COLO668 (cell line): ENCODE results near the gene CTH.
"Not testable (repeated sequence)": the region's sequence is repeated elsewhere in the genome, so short reads cannot be mapped to it uniquely, and the experiment has no call there.

Experiments
- DNase-seq: peaks from one replicate; lab custom pipeline; 2025; ENCODE audit not compliant: unreplicated experiment; lab: John Stamatoyannopoulos, UW

Gene CTH

DNA sequence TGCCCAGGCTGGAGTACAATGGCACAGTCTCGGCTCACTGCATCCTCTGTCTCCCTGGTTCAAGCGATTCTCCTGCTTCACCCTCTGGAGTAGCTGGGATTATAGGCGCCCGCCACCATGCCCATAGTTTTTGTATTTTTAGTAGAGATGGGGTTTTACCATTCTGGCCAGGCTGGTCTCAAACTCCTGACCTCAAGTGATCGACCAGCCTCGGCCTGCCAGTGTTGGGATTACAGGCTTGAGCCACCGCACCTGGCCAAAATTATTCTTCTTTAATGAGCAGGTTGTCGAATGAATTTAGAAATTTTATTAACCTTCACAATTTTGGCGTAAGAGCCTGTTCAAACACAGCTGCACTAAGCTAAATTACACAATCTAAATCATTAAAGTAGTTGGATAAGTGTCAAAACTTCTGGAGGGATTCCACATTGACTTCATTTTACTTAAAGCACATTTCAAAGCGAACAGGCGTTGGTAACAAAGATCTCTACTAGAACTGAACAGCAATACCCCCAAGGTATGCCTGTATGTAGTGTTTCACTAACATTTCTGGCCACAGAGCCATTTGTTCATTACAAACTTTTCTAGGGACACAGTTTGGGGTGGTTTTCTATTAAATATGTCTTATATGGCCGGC lies 5.2 kb upstream of the CTH start:
- no peak for DNase-seq

DNA sequence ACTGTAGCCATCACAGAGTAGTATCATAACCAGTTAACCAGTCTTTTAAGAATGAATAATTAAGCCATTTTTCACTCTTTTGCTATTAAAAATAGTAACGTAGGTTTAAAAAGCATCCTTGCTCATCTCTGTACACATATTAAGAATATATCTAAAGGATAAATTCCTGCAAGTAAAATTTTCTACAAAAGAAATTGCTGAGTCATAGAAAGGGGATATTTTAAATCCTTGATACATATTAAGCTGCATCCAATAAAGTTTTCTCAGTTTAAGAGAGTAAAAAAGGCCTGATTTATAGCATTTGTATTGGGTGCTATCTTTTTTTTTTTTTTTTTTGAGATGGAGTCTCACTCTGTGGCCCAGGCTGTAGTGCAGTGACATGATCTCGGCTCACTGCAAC lies 1.9 kb upstream of the CTH start:
- DNase-seq = no peak

DNA sequence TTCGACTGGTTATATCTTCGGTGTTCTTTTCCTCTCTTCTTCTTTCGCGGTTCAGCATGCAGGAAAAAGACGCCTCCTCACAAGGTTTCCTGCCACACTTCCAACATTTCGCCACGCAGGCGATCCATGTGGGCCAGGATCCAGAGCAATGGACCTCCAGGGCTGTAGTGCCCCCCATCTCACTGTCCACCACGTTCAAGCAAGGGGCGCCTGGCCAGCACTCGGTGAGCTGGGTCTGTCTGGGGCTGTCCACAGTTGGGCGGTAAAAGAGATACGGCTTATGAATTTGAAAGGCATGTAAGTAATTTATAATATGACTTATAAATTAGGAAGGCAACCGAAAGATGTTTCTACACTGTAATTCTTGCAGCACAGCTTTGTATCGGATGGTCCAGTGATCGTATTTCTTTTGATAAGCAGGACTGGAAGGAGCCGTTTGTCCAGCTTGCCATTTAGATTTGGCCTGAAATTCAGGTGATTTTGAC lies 334 bp downstream of the CTH start:
- no peak for DNase-seq

DNA sequence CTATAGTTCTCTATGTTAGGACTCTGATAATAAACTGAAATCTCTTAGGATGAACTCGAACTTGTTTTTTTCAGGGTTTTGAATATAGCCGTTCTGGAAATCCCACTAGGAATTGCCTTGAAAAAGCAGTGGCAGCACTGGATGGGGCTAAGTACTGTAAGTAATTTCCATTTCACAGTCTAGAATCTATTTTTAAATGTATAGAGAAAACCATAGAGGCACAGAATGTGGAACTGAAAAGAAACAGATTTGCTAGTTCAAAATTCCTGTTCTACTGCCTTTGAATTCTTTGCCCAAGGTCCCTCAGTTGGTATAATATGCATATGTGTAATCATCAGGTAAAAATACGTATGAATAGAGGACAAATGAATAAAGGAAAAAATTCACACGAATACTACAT lies 4.8 kb downstream of the CTH start:
- DNase-seq = no peak

DNA sequence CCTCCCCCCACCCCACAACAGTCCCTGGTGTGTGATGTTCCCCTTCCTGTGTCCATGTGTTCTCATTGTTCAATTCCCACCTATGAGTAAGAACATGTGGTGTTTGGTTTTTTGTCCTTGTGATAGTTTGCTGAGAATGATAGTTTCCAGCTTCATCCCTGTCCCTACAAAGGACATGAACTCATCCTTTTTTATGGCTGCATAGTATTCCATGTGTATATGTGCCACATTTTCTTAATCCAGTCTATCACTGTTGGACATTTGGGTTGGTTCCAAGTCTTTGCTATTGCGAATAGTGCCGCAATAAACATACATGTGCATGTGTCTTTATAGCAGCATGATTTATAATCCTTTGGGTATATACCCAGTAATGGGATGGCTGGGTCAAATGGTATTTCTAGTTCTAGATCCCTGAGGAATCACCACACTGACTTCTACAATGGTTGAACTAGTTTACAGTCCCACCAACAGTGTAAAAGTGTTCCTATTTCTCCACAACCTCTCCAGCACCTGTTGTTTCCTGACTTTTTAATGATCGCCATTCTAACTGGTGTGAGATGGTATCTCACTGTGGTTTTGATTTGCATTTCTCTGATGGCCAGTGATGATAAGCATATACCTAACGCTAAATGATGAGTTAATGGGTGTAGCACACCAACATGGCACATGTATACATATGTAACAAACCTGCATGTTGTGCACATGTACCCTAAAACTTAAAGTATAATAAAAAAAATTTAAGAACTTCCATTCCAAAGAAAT lies 8.1 kb downstream of the CTH start:
- not testable (repeated sequence) for DNase-seq

DNA sequence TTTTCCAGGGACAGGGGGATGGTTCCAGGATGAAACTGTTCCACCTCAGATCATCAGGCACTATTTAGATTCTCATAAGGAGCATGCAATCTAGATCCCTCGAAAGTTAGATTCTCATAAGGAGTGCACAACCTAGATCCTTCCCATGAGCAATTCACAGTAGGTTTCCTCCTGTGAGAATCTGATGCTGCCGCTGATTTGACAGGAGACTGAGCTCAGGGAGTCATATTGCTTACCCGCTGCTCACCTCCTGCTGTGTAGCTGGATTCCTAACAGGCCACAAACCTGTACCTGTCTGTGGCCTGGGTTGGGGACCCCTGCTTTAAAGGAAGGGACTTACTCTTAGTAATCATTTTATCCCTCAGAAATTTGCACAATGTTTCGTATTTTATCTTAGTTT lies 9.3 kb downstream of the CTH start:
- no peak for DNase-seq

DNA sequence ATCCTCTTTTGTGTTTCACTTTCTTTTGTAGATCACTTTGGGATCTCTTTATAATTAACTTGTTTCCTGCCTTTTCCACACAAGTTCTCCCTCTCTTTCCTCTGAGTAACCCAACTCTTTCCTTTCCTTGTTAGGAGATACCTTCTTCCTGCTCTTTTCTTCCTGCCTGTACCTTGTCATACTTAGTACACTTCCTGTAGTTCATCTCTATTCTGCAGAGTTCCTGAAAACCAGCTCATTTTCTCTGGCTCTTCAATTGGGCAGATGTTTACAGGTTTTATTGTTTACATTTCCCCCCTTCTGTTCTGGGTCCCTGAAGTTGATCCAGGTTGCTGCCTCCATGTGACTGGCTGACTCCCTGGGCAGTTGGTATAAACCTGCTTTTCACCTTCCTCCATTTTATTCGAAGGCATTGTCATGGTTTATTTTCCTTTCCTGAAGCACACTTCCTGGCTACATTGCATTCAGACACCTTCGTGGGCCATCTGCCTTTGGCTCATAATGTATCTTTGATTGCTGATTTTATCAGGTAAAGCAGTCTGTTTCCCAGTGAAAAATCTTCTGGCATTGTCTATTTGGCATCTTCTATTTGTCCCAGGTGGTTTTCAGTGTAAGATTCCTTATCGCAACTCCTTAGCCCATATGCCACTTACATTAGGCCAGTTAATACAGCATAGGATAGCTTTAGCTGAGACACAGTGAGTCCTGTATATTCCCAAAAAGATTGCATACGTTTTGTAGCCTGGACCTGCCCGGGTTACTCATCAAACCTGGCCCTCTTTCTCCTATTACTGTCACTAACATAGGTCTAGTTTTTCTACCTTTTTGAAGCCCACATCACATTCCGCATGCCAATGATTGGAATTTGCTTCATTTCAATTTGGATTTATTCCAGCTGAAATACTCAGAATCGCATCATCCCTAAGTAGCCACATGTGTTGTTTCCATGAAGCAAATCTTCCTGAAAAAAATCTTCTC lies 15.4 kb downstream of the CTH start:
- no peak for DNase-seq

DNA sequence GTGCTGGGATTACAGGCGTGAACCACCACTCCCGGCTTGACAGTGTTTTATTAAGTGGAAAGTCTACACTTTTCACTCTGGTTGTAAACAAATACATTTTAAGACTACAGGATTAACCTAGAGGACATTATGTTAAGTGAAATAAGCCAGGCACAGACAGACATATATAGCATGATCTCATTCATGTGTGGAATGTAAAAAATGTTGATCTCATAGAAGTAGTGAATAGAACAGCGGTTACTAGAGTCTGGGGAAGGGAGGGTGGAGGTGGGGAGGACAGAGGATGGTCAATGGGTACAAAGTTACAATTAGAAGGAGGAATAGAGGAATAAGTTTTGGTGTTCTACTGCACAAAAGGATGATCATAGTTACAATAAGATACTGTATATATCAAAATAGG lies 16.9 kb downstream of the CTH start:
- no peak for DNase-seq

DNA sequence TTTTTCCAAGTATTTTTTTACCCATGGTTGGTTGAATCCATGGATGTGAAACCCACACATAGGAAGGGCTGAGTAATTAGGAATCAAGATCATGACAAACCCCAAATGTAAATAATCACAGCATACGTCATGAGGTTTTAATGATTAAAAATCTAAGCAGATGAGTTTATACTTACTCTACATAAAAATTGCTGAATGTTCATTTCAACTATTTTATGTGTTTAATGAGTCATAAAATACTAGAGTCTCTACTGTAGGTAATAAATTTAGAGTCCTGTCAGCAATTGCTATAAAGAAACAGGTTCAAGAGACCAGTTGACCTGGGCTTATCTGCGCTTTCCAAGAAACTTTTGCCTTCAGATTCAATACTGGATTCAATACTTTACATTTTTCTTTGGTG lies 18.2 kb downstream of the CTH start:
- no peak for DNase-seq

DNA sequence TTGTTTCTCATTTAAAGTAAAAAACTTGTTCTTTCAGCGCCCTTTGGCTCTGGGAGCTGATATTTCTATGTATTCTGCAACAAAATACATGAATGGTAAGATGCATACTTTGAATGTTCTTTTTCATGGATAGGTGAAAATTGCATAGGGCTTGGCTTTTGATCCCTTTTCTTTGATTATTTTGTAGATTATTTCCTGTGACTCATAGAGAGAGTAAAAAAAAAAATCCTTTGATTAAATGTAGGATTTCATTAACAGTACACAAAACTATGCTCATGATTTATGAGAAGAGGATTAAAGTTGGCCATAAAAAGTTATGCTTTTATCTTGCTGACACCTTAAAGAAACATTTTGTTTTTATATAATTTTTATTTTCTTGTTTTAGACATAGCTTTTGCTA lies 18.7 kb downstream of the CTH start:
- no peak for DNase-seq

DNA sequence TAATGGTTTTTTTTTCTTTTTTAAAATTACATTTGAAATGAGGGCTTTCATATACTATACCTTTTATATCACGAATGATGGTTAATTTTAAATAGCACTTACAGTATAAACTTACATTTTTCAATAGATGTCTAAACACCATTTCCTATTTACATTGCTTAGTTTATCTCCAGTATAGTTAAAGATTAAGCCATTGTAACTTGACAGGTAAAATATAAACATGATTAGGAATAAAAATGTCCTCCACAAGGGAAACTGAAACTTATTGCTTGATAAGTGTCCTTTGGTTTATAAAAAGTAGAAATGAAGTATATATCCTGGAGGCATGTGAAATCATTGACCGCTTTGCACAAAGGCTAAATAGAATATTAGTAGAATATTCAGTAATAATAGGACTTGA lies 20.2 kb downstream of the CTH start:
- DNase-seq = no peak

DNA sequence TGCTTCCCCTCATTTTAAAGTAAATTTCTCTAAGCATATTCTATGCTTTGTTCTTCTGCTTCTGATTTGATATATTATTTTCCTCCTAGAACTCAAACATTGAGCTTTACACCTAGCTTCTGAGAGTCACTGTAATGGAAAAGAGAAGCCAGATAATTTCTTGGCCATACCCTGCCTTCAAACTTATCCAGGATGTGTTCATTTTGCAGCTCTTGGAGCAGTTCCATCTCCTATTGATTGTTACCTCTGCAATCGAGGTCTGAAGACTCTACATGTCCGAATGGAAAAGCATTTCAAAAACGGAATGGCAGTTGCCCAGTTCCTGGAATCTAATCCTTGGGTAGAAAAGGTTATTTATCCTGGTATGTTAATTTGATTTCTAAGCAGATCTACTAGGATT lies 20.8 kb downstream of the CTH start:
- no peak for DNase-seq

DNA sequence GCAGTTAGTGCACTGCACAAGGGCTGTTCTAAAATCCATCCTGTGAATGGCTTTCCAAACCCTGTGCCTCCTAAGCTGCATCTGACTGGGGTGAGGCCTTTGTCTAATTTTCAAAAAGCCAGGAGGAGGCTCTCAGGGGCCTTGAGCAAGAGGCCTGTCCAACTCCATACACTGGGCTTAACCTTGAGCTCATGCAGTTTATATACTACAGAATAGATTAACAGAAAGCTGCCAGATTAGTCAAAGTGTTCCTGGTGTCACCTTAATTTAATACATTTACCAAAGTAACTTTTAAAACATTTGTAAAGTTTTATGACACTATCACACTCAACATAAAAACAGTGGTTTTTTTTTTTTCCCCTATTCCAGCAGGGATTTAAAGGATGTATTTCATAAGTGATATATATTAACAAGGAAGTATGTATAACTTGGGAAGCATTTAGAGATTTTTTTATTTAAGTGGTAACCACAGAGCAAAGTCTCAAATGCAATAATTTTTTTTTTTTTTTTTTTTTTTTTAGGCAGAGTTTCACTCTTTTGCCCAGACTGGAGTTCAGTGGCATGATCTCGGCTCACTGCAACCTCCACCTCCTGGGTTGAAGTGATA lies 23.3 kb downstream of the CTH start:
- DNase-seq = no peak

DNA sequence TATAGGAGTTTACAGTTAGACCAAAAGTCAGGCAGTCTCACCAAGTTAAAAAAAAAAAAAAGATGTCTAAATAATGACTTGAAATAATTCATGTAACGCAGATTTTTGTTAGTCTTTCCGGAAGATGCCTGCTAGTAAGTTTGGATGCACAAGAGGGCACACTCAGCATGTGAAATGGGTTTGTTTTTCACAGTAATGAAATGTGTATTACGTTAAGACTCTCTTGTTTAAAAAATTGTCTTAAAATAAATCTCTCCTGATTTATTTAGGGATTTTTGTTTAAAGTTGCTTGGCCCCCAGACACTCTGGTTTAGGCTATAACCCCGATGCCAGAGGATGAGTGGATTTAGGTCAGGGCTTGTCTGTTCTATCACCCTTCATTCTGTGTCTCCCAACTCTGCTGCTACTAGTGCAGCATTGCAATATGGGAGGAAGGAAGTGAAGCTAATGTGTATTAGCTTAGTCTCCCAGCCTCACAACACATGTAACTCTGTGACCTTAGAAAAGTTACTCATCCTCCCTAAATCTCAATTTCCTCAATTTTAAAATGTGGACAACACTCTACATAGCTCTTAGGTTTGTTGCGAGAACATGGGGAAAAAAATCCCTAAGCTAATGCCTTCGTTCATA lies 25.7 kb downstream of the CTH start:
- DNase-seq = no peak

DNA sequence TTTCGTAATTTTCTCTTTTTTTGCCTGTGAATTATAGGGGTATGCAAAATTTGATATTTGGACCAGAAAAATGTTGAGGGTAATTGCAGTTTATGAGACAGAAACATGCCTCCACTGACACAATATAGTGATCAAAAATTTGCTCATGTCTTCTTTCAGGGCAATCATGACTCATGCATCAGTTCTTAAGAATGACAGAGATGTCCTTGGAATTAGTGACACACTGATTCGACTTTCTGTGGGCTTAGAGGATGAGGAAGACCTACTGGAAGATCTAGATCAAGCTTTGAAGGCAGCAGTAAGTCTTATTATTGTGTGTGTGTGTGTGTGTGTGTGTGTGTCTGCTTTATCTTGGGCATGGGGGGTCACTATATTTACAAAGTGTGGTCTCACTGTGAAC lies 27.5 kb downstream of the CTH start:
- DNase-seq = no peak

DNA sequence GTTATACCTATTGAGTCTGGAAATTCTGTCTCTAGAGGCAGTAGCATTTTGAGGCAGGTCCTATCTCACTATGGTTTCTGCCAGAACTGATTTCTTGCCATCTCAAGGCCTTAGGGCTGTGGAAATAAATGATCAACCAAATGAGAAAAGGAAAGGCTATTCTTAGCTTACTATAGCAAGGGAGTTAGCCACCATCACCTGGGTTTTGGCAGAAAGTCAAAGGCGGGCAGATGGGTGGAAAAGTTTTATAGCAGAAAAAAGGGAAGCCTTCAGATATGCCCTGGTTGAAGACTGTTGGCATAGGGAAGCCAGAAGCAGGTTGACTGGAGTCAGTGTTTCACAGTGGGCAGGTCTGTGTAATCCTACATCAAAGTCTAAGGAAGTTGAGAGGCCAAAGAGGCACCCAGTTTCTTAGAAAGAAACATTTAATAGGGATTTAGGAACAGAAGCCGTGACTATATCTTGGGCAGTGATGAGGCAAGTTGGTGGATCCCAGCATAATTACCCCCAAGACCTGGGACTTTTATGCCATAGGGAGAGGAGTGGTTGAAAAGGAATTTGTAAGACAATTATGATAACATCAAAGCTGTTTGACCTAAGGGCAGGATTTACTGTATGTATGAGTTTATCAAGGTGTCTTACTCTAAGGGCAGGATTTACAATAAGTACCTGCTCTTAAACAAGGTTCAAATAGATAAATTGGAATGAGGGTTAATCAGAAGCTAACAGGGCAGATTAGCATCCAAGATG lies 29.7 kb downstream of the CTH start:
- DNase-seq = no peak

DNA sequence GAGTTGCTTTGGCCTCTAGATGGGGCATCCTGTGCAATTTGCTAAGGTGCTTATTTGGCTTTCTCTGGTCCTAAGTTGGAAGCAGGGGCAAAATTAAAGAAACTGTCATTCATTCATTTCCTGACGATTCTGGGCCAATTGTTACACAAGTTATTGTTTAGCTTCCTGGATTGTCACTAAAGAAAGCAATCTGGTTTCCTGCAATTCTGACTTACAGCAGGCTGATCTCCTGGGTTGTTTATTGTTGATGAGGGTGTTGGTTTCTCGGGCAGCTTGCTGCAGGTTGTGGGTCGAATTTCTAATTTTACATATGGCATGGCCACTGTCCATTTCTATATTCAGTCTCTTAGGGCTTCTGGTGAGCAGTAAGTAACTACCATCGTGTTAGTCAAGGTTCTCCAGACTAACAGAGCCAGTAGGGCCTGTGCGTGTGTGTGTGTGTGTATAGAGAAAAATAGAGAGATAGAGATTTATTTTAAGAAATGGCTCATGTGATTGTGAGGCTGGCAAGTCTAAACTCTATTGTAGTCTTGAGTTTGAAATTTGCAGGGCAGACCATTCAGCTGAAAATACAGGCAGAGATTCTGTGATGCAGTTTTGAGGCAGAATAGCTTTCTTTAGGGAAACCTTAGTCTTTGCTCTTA lies 30.4 kb downstream of the CTH start:
- DNase-seq = no peak

DNA sequence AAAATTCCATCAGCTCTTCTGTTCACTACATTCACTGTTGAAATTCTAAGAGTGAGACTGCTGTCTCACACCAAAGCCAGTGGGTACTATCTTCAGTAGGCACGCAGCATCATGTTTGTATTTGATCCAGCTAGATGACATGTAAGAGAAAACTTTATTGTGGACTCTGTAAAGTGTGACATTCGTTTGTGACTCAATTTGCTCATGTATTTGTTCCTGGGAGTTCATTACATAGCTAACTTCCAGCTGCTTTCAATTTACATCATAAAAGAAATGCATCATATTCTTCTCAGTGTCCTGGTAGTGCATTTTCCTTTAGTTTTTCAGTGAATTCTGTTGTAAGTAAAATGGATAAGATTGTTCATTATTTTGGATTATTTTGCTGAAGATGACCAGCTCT lies 31.4 kb downstream of the CTH start:
- DNase-seq = no peak

DNA sequence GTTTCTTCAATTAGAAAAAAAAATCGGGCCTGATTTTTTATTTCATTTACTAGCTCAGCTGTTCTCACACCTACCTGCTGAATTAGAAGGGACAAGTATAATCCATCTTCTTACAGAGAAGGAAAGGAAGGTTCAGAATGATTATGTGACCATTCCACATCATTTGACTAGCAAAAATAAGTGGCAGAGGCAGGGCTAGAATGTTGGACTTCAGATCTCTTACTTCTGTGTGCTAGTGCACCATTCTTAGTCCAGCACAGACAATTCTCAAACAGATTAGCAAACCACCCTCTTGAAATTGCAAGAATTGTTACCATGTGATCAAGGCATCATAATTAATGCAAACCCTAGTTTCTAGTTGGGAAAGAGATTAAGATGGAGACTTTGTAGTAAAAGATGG lies 32.7 kb downstream of the CTH start:
- no peak for DNase-seq

DNA sequence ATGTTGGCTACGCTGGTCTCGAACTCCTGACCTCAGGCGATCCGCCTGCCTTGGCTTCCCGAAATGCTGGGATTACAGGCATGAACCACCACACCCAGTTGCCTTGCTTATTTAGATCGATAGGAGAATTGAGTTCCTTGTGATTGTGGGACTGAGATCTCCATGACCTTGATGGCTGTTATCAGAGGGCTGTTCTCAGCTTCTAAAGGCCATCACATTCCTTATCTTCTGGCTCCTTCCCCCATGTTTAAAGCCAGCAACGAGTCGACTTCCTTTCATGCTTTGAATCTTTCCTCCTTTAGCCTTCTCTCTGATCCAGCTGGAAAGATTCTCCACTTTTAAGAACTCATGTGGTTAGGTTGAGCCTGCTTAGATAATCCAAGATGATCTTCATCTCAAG lies 38.0 kb downstream of the CTH start:
- DNase-seq = no peak
